ENCODE measurements around the gene DNAJC13.

DNA sequence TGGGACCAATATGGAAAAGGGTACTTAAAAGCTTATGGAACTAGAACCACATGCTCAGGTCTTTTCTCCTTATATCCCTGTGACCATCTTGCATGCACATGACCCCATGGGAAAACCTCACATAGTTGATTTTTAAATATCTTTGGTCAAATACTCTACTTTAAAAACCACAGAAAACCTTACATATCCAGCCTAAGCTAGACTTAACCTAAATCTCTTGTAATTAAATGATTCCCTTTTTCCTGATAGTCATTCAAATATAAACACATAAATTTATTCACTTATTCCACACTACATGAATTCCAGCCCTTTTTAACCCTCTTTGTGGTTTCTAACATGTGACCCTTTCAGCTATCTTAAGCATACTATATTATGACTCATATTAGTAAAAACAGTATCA, 46.8 kb downstream of the DNAJC13 start:
- TF ChIP-seq POLR2A (IDR thresholded peaks at IDR 0.05; ENCODE audit: borderline replicate concordance, extremely low read depth, insufficient read depth, insufficient read length) = no peak
- no peak for TF ChIP-seq CEBPB (IDR thresholded peaks at IDR 0.05; ENCODE audit: low read depth)
- TF ChIP-seq REST (IDR thresholded peaks at IDR 0.05; ENCODE audit: low read depth) = no peak
- TF ChIP-seq, protein P1, sequence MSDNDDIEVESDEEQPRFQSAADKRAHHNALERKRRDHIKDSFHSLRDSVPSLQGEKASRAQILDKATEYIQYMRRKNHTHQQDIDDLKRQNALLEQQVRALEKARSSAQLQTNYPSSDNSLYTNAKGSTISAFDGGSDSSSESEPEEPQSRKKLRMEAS (IDR thresholded peaks at IDR 0.05) = no peak
- TF ChIP-seq, protein P2, sequence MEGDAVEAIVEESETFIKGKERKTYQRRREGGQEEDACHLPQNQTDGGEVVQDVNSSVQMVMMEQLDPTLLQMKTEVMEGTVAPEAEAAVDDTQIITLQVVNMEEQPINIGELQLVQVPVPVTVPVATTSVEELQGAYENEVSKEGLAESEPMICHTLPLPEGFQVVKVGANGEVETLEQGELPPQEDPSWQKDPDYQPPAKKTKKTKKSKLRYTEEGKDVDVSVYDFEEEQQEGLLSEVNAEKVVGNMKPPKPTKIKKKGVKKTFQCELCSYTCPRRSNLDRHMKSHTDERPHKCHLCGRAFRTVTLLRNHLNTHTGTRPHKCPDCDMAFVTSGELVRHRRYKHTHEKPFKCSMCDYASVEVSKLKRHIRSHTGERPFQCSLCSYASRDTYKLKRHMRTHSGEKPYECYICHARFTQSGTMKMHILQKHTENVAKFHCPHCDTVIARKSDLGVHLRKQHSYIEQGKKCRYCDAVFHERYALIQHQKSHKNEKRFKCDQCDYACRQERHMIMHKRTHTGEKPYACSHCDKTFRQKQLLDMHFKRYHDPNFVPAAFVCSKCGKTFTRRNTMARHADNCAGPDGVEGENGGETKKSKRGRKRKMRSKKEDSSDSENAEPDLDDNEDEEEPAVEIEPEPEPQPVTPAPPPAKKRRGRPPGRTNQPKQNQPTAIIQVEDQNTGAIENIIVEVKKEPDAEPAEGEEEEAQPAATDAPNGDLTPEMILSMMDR (IDR thresholded peaks at IDR 0.05 in 2 of 3, conservative IDR thresholded peaks at IDR 0.05 in 1 of 3; ENCODE audit: borderline replicate concordance in 1 of 3, insufficient read depth in 1 of 3, low read depth in 2 of 3, low read length in 2 of 3) = no peak
- TF ChIP-seq EZH2 (IDR thresholded peaks at IDR 0.05) = no peak
- TF ChIP-seq YY1 (IDR thresholded peaks at IDR 0.05; ENCODE audit: extremely low read depth, insufficient replicate concordance, low read depth, low read length) = no peak
- no peak for TF ChIP-seq SP1 (IDR thresholded peaks at IDR 0.05; ENCODE audit: low read depth)
- no peak for TF ChIP-seq FOSL1 (IDR thresholded peaks at IDR 0.05; ENCODE audit: low read depth)
- TF ChIP-seq RAD21 (IDR thresholded peaks at IDR 0.05; ENCODE audit: low read depth) = no peak
- TF ChIP-seq ELF1 (IDR thresholded peaks at IDR 0.05; ENCODE audit: borderline replicate concordance, low read depth) = no peak
